Astrocyte (in vitro differentiated cells and primary cell): ENCODE data around the gene SKA2. TPM values are rescaled to one million over a fixed set of nuclear protein-coding genes. Genes with fewer than 3 reads are reported as not detected.

Experiments
- DNase-seq: peaks from one replicate; pipeline ENCODE4 v3.0.0-alpha.2; 2010; ENCODE audit warnings: low read depth
- FAIRE-seq: peaks from 2 replicates; lab custom pipeline; 2011; peaks lifted over from hg19 to GRCh38; lab: Jason Lieb, UNC
- H2AFZ ChIP-seq: 2 replicates; pipeline ENCODE4 v1.6.0; 2012; ENCODE audit warnings: low read depth, low read length, inconsistent platforms
- H3K27ac ChIP-seq: 2 replicates; pipeline ENCODE4 v1.5.1; 2011; ENCODE audit warnings: low read depth, low read length, inconsistent platforms
- H3K27me3 ChIP-seq: 2 replicates; pipeline ENCODE4 v1.6.0; 2011; ENCODE audit warnings: low read length, inconsistent platforms; ENCODE audit not compliant: insufficient read depth
- H3K36me3 ChIP-seq: 2 replicates; pipeline ENCODE4 v1.5.1; 2011; ENCODE audit warnings: low read length, inconsistent platforms; ENCODE audit not compliant: insufficient read depth
- H3K4me1 ChIP-seq: 2 replicates; pipeline ENCODE4 v1.5.1; 2011; ENCODE audit warnings: low read length, inconsistent platforms; ENCODE audit not compliant: insufficient read depth
- H3K4me2 ChIP-seq: 2 replicates; pipeline ENCODE4 v1.6.0; 2012; ENCODE audit warnings: low read length, inconsistent platforms
- H3K4me3 ChIP-seq: 2 replicates; pipeline ENCODE4 v1.5.1; 2011; ENCODE audit warnings: low read depth, mild to moderate bottlenecking, low read length, inconsistent platforms; ENCODE audit not compliant: insufficient read depth
- H3K79me2 ChIP-seq: 2 replicates; pipeline ENCODE4 v1.6.0; 2012; ENCODE audit warnings: mild to moderate bottlenecking, low read length, inconsistent platforms; ENCODE audit not compliant: insufficient read depth
- H3K9ac ChIP-seq: 2 replicates; pipeline ENCODE4 v1.6.0; 2012; ENCODE audit warnings: mild to moderate bottlenecking, low read length, inconsistent platforms
- H3K9me3 ChIP-seq: 2 replicates; pipeline ENCODE4 v1.5.1; 2012; ENCODE audit warnings: low read depth, mild to moderate bottlenecking, low read length, inconsistent platforms; ENCODE audit not compliant: insufficient read depth
- H4K20me1 ChIP-seq: 2 replicates; pipeline ENCODE4 v1.6.0; 2012; ENCODE audit warnings: low read length, inconsistent platforms; ENCODE audit not compliant: insufficient read depth
- H3K27ac Mint-ChIP-seq: one replicate; pipeline ENCODE4 v1.8.0; 2021; ENCODE audit warnings: mild to moderate bottlenecking, mixed read lengths; ENCODE audit not compliant: unreplicated experiment
- H3K27me3 Mint-ChIP-seq: one replicate; pipeline ENCODE4 v1.8.0; 2021; ENCODE audit warnings: low read depth, mixed read lengths; ENCODE audit not compliant: unreplicated experiment
- H3K36me3 Mint-ChIP-seq: one replicate; pipeline ENCODE4 v1.8.0; 2021; ENCODE audit warnings: low read depth, mixed read lengths; ENCODE audit not compliant: unreplicated experiment
- H3K4me1 Mint-ChIP-seq: one replicate; pipeline ENCODE4 v1.8.0; 2021; ENCODE audit warnings: low read depth, mixed read lengths; ENCODE audit not compliant: unreplicated experiment
- H3K4me3 Mint-ChIP-seq: one replicate; pipeline ENCODE4 v1.8.0; 2021; ENCODE audit warnings: mild to moderate bottlenecking, moderate library complexity, mixed read lengths; ENCODE audit not compliant: unreplicated experiment
- H3K9me3 Mint-ChIP-seq: one replicate; pipeline ENCODE4 v1.8.0; 2021; ENCODE audit warnings: mild to moderate bottlenecking, mixed read lengths; ENCODE audit not compliant: unreplicated experiment
- EZH2 ChIP-seq: IDR thresholded peaks from 2 replicates; pipeline ENCODE4 v1.6.1; 2012; ENCODE audit warnings: mild to moderate bottlenecking, low read length, inconsistent platforms; ENCODE audit not compliant: insufficient read depth
- total RNA-seq: library from RNA; stranded (reverse); gene quantifications from 2 replicates; pipeline ENCODE4 v1.2.1, GENCODE V29; 2021
- TF ChIP-seq, protein P1 (sequence below): IDR thresholded peaks from 2 replicates; pipeline ENCODE4 v1.5.1; 2011; ENCODE audit warnings: low read depth, mild to moderate bottlenecking, inconsistent platforms, low read length, moderate library complexity; ENCODE audit not compliant: insufficient read depth

SKA2 gene
- total RNA-seq, 1 donor from 2014 or later, result 42.6 TPM

- Histone ChIP-seq H3K9ac (no peak overlapping the region), H3K9me3 (no peaks in the 10 kb centered on the region), H2AFZ (no peak overlapping the region), H3K4me2 (peak overlapping the region; percentile 5), H4K20me1 (no peaks in the 10 kb centered on the region), H3K4me3 (no peak overlapping the region), H3K4me1 (peaks cover 4% of the 10 kb centered on the region), H3K27ac (no peak overlapping the region), H3K27me3 (no peaks in the 10 kb centered on the region), H3K79me2 (peaks cover 94% of the 10 kb centered on the region), H3K36me3 (no peaks in the 10 kb centered on the region)
- H3K4me1 Mint-ChIP-seq, result peaks cover 4% of the 10 kb centered on the region
- peak overlapping the region; percentile 66 for H3K27ac Mint-ChIP-seq
- no peaks in the 10 kb centered on the region for H3K27me3 Mint-ChIP-seq
- no peak for DNase-seq
- no peaks in the 10 kb centered on the region for H3K9me3 Mint-ChIP-seq
- no peak for FAIRE-seq
- no peak overlapping the region for H3K4me3 Mint-ChIP-seq
- TF ChIP-seq, protein P1, sequence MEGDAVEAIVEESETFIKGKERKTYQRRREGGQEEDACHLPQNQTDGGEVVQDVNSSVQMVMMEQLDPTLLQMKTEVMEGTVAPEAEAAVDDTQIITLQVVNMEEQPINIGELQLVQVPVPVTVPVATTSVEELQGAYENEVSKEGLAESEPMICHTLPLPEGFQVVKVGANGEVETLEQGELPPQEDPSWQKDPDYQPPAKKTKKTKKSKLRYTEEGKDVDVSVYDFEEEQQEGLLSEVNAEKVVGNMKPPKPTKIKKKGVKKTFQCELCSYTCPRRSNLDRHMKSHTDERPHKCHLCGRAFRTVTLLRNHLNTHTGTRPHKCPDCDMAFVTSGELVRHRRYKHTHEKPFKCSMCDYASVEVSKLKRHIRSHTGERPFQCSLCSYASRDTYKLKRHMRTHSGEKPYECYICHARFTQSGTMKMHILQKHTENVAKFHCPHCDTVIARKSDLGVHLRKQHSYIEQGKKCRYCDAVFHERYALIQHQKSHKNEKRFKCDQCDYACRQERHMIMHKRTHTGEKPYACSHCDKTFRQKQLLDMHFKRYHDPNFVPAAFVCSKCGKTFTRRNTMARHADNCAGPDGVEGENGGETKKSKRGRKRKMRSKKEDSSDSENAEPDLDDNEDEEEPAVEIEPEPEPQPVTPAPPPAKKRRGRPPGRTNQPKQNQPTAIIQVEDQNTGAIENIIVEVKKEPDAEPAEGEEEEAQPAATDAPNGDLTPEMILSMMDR, result no peak
- no peak for TF ChIP-seq EZH2
- H3K36me3 Mint-ChIP-seq, result no peaks in the 10 kb centered on the region
Observed at GRCh38 chr17:59160157-59161025, 5.4 kb upstream of the SKA2 start.

- Histone ChIP-seq H4K20me1 (no peaks in the 10 kb centered on the region), H2AFZ (peak within 1 kb of the TSS; percentile 78), H3K9me3 (no peaks in the 10 kb centered on the region), H3K4me2 (peak within 1 kb of the TSS; percentile 88), H3K9ac (peak within 1 kb of the TSS; percentile 98), H3K4me3 (peak within 1 kb of the TSS; percentile 90), H3K4me1 (peaks cover 23% of the 10 kb centered on the region), H3K79me2 (peaks cover 86% of the 10 kb centered on the region), H3K27me3 (no peaks in the 10 kb centered on the region), H3K36me3 (no peaks in the 10 kb centered on the region), H3K27ac (peak within 1 kb of the TSS; percentile 92)
- no peaks in the 10 kb centered on the region for H3K9me3 Mint-ChIP-seq
- no peak for TF ChIP-seq EZH2
- TF ChIP-seq, protein P1, result no peak
- FAIRE-seq (peak; percentile 89), DNase-seq (peak; percentile 100)
- H3K27me3 Mint-ChIP-seq, result no peaks in the 10 kb centered on the region
- H3K4me3 Mint-ChIP-seq, result no peak within 1 kb of the TSS
- no peak within 1 kb of the TSS for H3K27ac Mint-ChIP-seq
- peaks cover 16% of the 10 kb centered on the region for H3K4me1 Mint-ChIP-seq
- H3K36me3 Mint-ChIP-seq, result no peaks in the 10 kb centered on the region
Observed at GRCh38 chr17:59155439-59156177, 622 bp upstream of the SKA2 start, which contains the start of gene PRR11. Gene PRR11 (plus strand): TSS chr17:59155746. CDS start chr17:59169753, 14,007 bp downstream.
